Body of pancreas (tissue), 4 donors: ENCODE data around the gene RABGAP1.

ENCODE experiments used
- CTCF ChIP-seq, 7 experiments: fragments of 450-650 bp in 4 of 7; fragments of 200-600 bp in 3 of 7; sonication (generic) in 3 of 7; IDR thresholded peaks; one replicate each; pipeline ENCODE4 v1.5.1; 2016 to 2019; ENCODE audit warnings: antibody characterized with exemption in 7 of 7
- POLR2A ChIP-seq, 3 donors: fragments of 450-650 bp; IDR thresholded peaks; one replicate each; pipeline ENCODE4 v1.6.1; 2016; ENCODE audit warnings: antibody characterized with exemption in 3 of 3, mild to moderate bottlenecking in 2 of 3

GRCh38 chr9:123132696-123133095 lies 191.9 kb downstream of the RABGAP1 start:
- TF ChIP-seq CTCF (IDR thresholded peaks at IDR 0.05) = no peak
- TF ChIP-seq POLR2A (IDR thresholded peaks at IDR 0.05) = no peak
